GM12865 (cell line): Measurements from ENCODE around the gene EXD2.

Experiments
- DNase-seq: peaks from one replicate; pipeline ENCODE4 v3.0.0; 2010; ENCODE audit warnings: low read depth
- H3K4me3 ChIP-seq: 2 replicates; pipeline ENCODE4 v1.5.1; 2011; ENCODE audit warnings: mild to moderate bottlenecking, low read depth, low read length, control low read depth
- TF ChIP-seq, protein P1 (sequence below): IDR thresholded peaks from 2 replicates; pipeline ENCODE4 v1.5.1; 2011; ENCODE audit warnings: low read length, control low read depth, low read depth, inconsistent platforms; ENCODE audit not compliant: insufficient read depth; ENCODE audit errors: missing control alignments

EXD2 gene

DNA sequence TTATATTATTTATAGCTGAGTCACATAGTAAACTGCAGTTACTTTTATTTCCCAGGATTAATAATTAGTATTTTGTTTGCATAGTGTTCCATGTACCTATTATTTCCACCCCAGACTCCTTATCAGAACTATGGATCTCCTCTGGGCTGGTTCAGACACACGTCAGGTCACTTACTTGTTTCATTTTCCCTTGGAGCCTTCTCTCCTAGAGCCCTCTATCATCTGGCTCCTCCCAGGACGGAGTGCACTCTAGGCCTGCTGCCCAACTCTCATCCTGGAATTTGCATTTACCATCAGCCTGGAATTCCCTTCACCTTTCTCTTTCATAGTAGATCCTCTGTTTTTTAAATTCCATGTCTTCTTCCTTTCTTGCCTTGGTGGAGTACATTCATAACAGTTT lies 40.2 kb downstream of the EXD2 start:
- DNase-seq = no peak
- TF ChIP-seq, protein P1, sequence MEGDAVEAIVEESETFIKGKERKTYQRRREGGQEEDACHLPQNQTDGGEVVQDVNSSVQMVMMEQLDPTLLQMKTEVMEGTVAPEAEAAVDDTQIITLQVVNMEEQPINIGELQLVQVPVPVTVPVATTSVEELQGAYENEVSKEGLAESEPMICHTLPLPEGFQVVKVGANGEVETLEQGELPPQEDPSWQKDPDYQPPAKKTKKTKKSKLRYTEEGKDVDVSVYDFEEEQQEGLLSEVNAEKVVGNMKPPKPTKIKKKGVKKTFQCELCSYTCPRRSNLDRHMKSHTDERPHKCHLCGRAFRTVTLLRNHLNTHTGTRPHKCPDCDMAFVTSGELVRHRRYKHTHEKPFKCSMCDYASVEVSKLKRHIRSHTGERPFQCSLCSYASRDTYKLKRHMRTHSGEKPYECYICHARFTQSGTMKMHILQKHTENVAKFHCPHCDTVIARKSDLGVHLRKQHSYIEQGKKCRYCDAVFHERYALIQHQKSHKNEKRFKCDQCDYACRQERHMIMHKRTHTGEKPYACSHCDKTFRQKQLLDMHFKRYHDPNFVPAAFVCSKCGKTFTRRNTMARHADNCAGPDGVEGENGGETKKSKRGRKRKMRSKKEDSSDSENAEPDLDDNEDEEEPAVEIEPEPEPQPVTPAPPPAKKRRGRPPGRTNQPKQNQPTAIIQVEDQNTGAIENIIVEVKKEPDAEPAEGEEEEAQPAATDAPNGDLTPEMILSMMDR = no peak
- H3K4me3 ChIP-seq = no peak overlapping the region

DNA sequence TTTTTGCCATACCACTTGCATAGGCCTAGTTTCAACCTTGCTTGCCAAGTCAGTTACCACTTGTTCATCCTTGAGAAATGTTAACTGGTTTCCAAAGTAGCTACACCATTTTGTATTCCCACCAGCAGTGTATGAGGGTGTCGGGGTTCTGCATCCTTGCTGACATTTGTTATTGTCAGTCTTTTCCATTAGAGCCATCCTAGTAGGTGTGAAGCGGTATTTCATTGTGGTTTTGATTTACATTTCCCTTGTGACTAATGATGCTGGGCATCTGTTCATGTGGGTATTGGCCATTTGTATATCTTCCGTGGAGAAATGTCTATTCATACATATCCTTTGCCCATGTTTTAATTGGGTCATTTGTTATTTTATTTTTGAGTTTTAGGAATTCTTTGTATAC lies 41.1 kb downstream of the EXD2 start:
- no peak for DNase-seq
- TF ChIP-seq, protein P1 = no peak
- no peak overlapping the region for H3K4me3 ChIP-seq

DNA sequence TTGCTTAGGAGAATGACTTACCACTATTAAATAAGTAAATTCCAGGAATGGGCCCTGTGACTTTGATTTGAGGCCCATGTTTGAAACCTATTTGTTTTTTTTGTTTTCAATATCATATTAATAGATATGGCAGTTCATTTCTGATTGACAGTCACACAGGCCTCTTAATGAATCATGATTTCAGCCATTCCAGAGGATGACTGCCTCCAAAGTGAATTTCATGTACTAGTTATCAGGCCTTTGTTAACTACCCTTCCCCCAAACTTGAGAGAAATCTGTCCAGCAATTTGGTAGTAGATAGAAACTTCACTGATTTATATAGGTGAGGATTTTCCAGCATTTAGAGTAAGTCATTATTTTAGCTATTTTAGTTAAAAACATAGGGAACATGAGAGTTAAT lies 42.8 kb downstream of the EXD2 start:
- H3K4me3 ChIP-seq = no peak overlapping the region
- DNase-seq = no peak
- TF ChIP-seq, protein P1 = no peak

DNA sequence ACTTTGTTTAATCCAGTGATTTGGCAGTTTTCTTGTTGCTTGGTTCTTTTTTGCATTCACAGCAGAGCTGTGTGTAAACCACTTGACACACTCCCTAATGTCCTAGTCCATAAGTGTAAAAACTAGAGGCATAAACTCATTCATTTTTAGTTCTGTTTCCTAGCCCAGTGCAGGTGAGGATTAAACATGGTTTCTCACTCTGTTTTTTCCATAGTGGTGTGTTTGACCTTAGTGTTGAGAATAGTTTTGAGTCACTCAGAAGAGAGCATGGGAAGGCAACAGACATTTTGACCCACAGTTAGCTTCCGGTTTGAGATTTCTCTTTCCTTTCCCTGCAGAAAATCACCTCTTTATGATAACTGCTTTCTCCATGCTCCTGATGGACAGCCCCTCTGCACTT lies 44.4 kb downstream of the EXD2 start:
- TF ChIP-seq, protein P1 = no peak
- no peak for DNase-seq
- H3K4me3 ChIP-seq = no peak overlapping the region

DNA sequence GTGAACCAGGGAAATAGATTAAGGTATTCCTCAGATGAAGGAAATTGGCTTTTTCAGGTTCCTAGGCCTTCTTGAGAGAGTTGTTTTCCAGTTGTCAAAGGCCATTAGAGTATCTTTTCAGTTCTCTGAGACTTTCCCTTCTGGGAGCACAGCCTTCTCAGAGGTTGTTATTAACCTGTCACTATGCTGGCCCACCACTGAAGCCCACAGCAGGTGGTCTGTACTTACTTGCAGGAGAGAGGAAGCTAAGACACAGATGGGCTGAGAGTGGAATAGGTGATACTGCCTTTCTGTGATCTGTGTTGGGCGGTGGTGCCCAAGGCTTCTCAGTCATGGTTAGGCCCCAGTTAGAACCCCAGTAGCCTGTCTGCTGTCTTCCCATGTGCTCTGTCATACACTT lies 45.8 kb downstream of the EXD2 start:
- H3K4me3 ChIP-seq = no peak overlapping the region
- DNase-seq = no peak
- TF ChIP-seq, protein P1 = no peak

DNA sequence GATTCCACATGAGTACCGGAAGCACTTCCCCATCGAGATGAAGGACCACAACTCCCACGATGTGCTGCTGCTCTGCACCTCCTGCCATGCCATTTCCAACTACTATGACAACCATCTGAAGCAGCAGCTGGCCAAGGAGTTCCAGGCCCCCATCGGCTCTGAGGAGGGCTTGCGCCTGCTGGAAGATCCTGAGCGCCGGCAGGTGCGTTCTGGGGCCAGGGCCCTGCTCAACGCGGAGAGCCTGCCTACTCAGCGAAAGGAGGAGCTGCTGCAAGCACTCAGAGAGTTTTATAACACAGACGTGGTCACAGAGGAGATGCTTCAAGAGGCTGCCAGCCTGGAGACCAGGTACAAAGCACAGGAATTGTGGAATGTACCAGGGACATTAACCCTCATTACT lies 46.3 kb downstream of the EXD2 start:
- no peak overlapping the region for H3K4me3 ChIP-seq
- TF ChIP-seq, protein P1 = no peak
- no peak for DNase-seq

DNA sequence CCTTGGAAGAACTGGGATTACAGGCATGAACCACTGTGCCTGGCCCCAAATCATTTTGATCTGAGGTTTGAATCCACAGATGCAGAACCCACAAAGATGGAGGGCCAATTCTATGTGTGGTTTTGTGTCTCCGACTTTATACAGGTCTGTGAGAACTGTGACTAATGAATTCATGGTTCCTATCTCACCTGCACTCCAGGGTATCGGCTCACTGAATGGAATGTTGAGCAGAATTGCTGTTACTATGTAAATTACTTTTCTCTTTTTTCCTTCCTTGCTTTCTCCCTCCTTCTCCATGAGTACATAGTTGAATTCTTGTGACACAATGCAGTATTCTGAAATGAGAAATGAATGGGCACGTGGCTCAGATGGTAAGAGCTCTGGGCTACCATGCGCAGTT lies 47.6 kb downstream of the EXD2 start:
- TF ChIP-seq, protein P1 = no peak
- no peak for DNase-seq

More for the DNA sequence above, 47.6 kb downstream of the EXD2 start:
- H3K4me3 ChIP-seq = no peak overlapping the region
